ENCODE measurements around the gene COL8A1. TPM values are rescaled to one million over a fixed set of nuclear protein-coding genes. Genes with fewer than 3 reads are reported as not detected.
"Not testable (repeated sequence)": the region's sequence is repeated elsewhere in the genome, so short reads cannot be mapped to it uniquely, and the experiment has no call there.

COL8A1 gene
- polyA plus RNA-seq, 12 donors = 0.40 to 3.7 (median 0.70) TPM; not detected in 1

DNA sequence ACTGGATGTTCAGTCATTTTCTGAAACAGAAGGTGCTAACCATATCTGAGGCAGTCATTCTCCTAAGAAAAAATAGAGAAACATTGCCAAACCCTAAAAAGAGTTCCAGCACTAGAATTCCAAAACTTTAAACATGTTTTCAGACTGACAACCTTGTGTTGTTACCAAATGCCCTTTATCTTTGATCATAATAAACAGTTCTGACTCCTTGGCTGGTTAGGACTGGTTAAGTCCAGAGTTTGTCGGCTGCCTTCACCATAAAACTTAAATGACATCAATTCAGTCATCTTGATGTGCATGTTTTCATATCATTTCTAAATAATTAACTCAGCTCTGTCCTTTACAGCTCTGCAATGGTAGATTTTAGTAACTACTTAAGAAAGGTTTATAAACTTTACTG is 68.0 kb downstream of the COL8A1 start:
- DNase-seq = no peak

- DNase-seq = no peak
Measured at GRCh38 chr3:99708207-99708745, 69.9 kb downstream of the COL8A1 start.

GRCh38 chr3:99709686-99710085 is 71.3 kb downstream of the COL8A1 start:
- no peak for DNase-seq

- no peak for DNase-seq
Measured at GRCh38 chr3:99710094-99710493, 71.7 kb downstream of the COL8A1 start.

GRCh38 chr3:99711351-99711750 is 73.0 kb downstream of the COL8A1 start:
- DNase-seq = peak; percentile 46

- DNase-seq = no peak
Measured at GRCh38 chr3:99712291-99712954, 74.0 kb downstream of the COL8A1 start.

- no peak for DNase-seq
Measured at GRCh38 chr3:99713440-99713839, 75.0 kb downstream of the COL8A1 start.

DNA sequence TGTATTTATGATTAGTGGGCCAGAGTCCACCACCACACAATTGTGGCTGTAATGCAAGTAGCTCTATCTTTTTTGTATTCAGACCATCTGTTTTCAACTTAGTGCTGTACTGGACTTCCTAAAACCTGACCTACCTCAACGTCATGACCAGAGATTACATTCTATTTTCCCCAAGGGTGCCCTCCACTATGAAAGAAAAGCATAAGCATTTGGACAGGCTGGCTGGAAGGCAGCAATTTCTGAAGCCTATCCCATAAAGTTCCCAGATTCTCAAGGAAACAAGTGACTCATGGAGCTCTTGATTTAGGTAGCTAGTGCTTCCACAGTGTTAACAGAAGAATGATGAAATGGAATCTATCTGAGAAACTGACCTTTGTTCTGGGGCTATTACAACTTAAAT is 75.8 kb downstream of the COL8A1 start:
- DNase-seq = peak; percentile 55

DNA sequence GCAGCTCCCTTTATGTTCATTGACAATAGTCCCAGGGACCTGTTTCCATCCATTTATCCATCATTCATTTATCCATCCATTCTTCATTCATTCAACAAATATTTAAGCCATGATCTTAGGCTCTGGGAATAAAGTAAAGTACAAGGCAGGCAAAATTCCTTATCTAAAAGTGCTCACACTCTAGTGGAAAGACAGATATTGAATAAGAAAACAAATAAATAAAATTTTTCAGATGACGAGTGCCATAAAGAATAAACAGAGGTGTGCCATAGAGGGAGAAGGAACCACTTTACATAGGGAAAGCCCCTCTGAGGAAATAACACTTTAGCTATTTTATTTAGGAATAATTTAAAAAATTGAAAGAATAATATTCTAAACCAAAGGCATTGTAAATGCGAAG is 76.2 kb downstream of the COL8A1 start:
- no peak for DNase-seq

- DNase-seq = no peak
Measured at GRCh38 chr3:99716463-99716995, 78.1 kb downstream of the COL8A1 start.

GRCh38 chr3:99720985-99721632 is 82.7 kb downstream of the COL8A1 start:
- no peak for DNase-seq

DNA sequence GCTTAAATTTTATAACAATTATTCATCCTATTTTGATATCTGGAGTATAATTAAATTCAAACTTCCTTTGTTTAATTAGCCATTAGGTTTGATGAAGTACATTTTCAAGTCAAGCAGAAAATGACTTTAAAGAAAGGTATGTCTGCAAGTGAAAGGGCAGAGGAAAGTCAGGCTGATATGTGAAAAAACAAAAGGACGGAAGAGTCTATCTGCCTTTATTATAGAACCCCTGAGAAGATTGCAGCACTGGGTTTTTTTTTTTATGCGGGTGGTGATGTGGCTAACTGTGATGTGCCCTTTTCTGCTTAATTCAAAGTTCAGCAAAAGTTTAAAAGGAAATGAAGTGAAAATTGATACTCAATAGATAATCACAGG is 83.2 kb downstream of the COL8A1 start:
- no peak for DNase-seq

DNA sequence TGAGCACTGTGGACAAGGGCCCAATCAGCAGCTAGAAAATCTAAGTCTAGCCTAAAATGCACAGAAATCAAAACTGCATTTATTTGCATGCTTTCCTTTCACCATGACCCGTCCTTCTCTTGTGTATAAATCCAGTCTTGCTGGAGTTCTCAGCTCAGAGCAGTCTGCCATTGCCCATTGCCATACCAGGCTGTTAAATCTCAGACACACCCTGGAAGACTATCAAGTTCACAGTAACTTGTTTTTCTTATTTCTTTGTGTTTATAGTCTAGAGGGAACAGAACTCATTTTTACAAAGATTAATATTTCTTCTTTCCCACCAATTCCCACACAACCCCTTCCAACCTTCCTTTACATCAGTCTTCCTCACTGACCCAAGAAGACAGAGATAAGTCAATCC is 85.9 kb downstream of the COL8A1 start:
- DNase-seq = no peak

DNA sequence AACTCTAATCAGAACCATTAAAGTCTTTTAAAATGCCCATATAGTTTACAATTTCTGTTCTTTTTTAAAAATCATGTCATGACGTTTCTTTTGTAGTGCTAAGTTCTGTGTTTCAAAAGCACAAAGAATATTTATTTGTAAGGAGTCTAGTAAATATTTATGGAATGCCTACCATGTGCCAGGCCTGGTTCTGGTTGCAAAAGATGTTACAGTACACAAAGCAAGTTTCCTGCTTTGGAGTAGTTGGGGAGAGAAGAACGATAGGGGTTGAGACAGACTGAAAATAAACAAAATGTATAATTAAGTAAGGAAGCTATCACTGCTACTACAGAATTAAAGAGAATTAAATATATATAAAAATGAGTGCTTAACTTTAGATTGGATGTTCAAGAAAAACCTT is 92.5 kb downstream of the COL8A1 start:
- no peak for DNase-seq

- no peak for DNase-seq
Measured at GRCh38 chr3:99731499-99731898, 93.1 kb downstream of the COL8A1 start.

DNA sequence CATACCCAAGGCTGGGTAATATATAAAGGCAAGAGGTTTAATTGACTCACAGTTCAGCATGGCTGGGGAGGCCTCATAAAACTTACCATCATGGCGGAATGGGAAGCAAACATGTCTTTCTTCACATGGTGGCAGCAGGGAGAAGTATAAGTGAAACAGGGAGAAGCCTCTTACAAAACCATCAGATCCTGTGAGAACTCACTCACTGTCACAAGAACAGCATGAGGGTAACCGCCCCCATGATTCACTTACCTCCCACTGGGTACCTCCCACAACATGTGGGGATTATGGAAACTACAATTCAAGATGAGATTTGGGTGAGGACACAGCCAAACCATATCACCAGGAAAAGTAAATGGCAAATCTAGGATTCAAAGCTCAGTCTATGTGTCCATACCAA is 102.0 kb downstream of the COL8A1 start:
- DNase-seq = not testable (repeated sequence)

- no peak for DNase-seq
Measured at GRCh38 chr3:99741588-99741987, 103.2 kb downstream of the COL8A1 start.

GRCh38 chr3:99747915-99748314 is 109.5 kb downstream of the COL8A1 start:
- no peak for DNase-seq

DNA sequence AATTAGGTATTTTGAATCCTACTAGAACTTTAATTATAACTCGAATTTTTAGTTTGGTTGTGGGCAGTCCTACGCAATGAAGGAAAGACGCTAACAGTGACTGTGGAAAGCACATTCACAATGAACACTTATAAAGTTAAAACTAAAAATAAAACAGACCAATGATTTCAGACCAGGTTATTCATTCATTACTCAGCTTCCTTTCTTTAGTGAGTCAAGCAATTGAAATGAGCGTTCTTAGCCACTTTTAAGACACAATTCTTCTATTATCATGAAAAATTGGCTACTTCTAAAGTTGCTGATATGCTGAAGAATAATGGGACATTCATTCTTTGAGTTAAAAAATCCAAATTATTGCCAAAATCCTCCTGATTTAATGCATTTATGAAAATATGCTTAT is 113.3 kb downstream of the COL8A1 start:
- DNase-seq = no peak

- peak; percentile 73 for DNase-seq
Measured at GRCh38 chr3:99753268-99753975, 115.0 kb downstream of the COL8A1 start.

GRCh38 chr3:99755831-99756230 is 117.4 kb downstream of the COL8A1 start:
- DNase-seq = no peak

DNA sequence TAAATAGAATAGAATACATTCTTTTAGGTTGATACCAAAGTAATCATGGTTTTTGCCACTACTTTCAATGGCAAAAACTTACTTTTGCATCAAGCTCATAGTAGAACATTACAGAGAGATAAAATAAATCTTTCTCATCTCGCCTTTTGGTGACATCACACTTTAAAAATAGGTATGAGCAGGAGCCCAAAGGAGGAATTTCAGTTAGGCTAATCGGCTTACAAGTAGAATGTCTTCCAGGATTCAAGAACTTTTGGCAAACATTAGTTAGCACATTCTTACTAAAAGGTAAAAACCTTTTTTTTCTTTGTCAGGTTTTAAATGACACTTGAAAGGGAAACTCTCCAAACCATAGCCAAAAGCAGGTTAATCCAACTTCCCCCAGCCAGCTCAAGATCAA is 119.6 kb downstream of the COL8A1 start:
- DNase-seq = no peak

All from muscle of arm (tissue), 12 donors.